Measurements from ENCODE around the gene KCNAB1. TPM values are rescaled to one million over a fixed set of nuclear protein-coding genes. Genes with fewer than 3 reads are reported as not detected.

The KCNAB1 gene
- total and polyA plus RNA-seq, 10 of the 15 experiments (the other 5 are each of a cell fraction or from before 2014, with no cell fraction given) = 0.11 to 0.69 (median 0.43) TPM; not detected in 6

DNA sequence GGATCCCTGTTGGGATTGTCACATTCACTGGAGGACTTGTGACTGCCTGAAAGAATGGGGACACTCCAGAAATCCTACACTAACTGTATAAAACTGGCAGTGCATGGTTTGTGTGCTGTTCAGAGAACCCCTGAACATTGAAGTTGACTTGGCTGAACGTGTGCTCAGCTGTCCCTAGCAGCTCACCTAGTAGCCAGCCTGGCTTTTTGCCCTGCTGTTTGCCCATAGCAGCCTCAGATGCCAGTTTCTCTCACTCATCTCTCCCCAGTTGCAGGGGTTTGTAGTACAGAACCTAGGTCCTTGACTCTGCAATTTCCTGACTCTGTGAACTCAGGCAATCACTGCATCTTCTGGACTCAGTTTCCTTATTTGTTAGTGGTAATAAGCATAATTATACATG lies 63.0 kb downstream of the KCNAB1 start:
- ChIA-PET SMC1A (ENCODE audit: uncharacterized antibody, unreplicated experiment) (no interaction called here), CTCF (interaction anchor here (1.0 kb wide), 1 partner anchor 222 kb away, joined by 4 read pairs; no protein-coding TSS in a partner anchor)

More for the DNA sequence above, 63.0 kb downstream of the KCNAB1 start:
- Histone ChIP-seq H3K4me1 (ENCODE audit: control insufficient read depth, insufficient read depth, low read length) (no peaks in the 10 kb centered on the region), H3K4me3 (no peak overlapping the region), H3K4me2 (ENCODE audit: control insufficient read depth, insufficient read depth) (no peak overlapping the region), H3K36me3 (ENCODE audit: control insufficient read depth in 2 of 2, insufficient read depth in 2 of 2, low read length in 1 of 2) (no peaks in the 10 kb centered on the region), H4K20me1 (ENCODE audit: control insufficient read depth, insufficient read depth) (no peaks in the 10 kb centered on the region), H3K9ac (ENCODE audit: control insufficient read depth, insufficient read depth, low read length) (no peak overlapping the region), H2AFZ (ENCODE audit: control insufficient read depth, low read depth, low read length) (no peak overlapping the region), H3K27me3 (replicated peaks in 1 of 2; ENCODE audit: control insufficient read depth in 2 of 2, insufficient read depth in 2 of 2, low read length in 1 of 2) (peaks cover 0 to 3% of the 10 kb centered on the region in 2 experiments; a peak in 1 of 4 replicates), H3K27ac (ENCODE audit: control insufficient read depth, insufficient read depth) (no peak overlapping the region), H3K9me3 (replicated peaks; ENCODE audit: control insufficient read depth, insufficient read depth, low read length) (no peaks in the 10 kb centered on the region), H3K79me2 (ENCODE audit: control insufficient read depth, insufficient read depth, low read length) (no peaks in the 10 kb centered on the region)
- TF ChIP-seq TCF12 (IDR thresholded peaks at IDR 0.05; ENCODE audit: low read depth, low read length) (no peak), GATAD2B (conservative IDR thresholded peaks at IDR 0.05; ENCODE audit: low read depth) (no peak), ATF3 (IDR thresholded peaks at IDR 0.05; ENCODE audit: borderline replicate concordance, extremely low read depth, low read depth, low read length) (no peak), RCOR1 (conservative IDR thresholded peaks at IDR 0.05; ENCODE audit: low read depth, low read length) (no peak), KLF5 (IDR thresholded peaks at IDR 0.05; ENCODE audit: partially characterized antibody) (no peak), IRF5 (IDR thresholded peaks at IDR 0.05; ENCODE audit: borderline replicate concordance) (no peak), LARP7 (IDR thresholded peaks at IDR 0.05) (no peak), MTA2 (IDR thresholded peaks at IDR 0.05; ENCODE audit: low read depth) (no peak), MTA3 (IDR thresholded peaks at IDR 0.05; ENCODE audit: borderline replicate concordance, low read length) (no peak), CBX5 (IDR thresholded peaks at IDR 0.05; ENCODE audit: low read depth) (no peak), RB1 (IDR thresholded peaks at IDR 0.05; ENCODE audit: borderline replicate concordance) (no peak)
- TF ChIP-seq, protein P1, sequence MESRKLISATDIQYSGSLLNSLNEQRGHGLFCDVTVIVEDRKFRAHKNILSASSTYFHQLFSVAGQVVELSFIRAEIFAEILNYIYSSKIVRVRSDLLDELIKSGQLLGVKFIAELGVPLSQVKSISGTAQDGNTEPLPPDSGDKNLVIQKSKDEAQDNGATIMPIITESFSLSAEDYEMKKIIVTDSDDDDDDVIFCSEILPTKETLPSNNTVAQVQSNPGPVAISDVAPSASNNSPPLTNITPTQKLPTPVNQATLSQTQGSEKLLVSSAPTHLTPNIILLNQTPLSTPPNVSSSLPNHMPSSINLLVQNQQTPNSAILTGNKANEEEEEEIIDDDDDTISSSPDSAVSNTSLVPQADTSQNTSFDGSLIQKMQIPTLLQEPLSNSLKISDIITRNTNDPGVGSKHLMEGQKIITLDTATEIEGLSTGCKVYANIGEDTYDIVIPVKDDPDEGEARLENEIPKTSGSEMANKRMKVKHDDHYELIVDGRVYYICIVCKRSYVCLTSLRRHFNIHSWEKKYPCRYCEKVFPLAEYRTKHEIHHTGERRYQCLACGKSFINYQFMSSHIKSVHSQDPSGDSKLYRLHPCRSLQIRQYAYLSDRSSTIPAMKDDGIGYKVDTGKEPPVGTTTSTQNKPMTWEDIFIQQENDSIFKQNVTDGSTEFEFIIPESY (IDR thresholded peaks at IDR 0.05) = no peak
- in situ Hi-C loops (cut with MboI) = no loop called here
- WGBS (ENCODE audit: insufficient coverage, insufficient replicate concordance, low lambda C conversion rate, missing lambda C conversion rate) = 0% methylated on average over 1 of the region's 1 CpG
- ATAC-seq = no peak
- ChIA-PET POLR2A (interaction anchor here (0.6 kb wide), 1 partner anchor 233 kb away, joined by 3 read pairs; no protein-coding TSS in a partner anchor), RAD21 (ENCODE audit: unreplicated experiment) (no interaction called here)
- DNase-seq (ENCODE audit: low read depth, low spot score) = no peak
- intact Hi-C loops (cut with micrococcal nuclease; ENCODE audit: unreplicated experiment) = no loop called here
- no TSS peak for BruUV-seq (replicated peaks)
- FAIRE-seq = no peak
